Thyroid gland (tissue), 4 donors: Measurements from ENCODE around the gene KRT76.

ENCODE experiments used
- POLR2A ChIP-seq, 2 donors: fragments of 450-650 bp; IDR thresholded peaks; one replicate each; pipeline ENCODE4 v1.6.1; 2017; ENCODE audit warnings: antibody characterized with exemption in 2 of 2, mild to moderate bottlenecking in 2 of 2, moderate library complexity in 1 of 2
- TF ChIP-seq, protein P1 (sequence below), 6 experiments: fragments of 200-600 bp in 3 of 6; fragments of 450-650 bp in 3 of 6; sonication (generic) in 3 of 6; IDR thresholded peaks; one replicate each; pipeline ENCODE4 v1.5.1; 2016 to 2019; ENCODE audit warnings: antibody characterized with exemption in 6 of 6, mild to moderate bottlenecking in 2 of 6, inconsistent platforms in 1 of 6, moderate library complexity in 1 of 6

DNA sequence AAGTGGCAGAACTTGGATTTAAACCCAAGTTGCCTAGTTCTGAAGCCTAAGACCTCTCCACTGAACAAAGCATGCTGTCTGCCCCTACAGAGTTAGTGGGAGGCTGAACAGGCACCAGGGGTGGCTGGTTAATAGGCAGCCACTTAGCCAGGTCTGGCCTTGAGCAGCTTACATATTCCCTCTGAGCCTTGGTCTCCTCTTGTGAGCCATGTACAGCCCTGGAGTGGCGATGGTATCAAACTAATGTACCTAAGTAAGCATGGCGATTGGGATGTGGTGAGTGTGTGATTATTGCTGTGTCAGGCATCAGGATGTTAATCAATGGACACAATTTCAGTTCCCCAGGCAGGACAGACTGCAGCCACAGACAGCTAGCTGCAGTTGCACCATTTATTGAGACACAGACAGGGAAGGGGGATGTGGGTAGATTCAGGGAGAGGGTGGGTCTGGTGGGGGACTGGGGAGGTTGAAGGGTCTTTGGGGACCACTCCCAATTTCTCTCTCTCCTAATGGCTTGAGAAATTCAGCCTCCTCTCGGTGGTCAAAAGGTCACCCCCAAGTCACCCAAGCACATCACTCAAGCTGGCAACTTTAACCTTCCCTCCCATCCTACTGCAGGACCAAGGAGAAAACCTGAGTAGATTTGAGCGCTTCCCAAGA lies 44.1 kb upstream of the KRT76 start:
- TF ChIP-seq, protein P1, sequence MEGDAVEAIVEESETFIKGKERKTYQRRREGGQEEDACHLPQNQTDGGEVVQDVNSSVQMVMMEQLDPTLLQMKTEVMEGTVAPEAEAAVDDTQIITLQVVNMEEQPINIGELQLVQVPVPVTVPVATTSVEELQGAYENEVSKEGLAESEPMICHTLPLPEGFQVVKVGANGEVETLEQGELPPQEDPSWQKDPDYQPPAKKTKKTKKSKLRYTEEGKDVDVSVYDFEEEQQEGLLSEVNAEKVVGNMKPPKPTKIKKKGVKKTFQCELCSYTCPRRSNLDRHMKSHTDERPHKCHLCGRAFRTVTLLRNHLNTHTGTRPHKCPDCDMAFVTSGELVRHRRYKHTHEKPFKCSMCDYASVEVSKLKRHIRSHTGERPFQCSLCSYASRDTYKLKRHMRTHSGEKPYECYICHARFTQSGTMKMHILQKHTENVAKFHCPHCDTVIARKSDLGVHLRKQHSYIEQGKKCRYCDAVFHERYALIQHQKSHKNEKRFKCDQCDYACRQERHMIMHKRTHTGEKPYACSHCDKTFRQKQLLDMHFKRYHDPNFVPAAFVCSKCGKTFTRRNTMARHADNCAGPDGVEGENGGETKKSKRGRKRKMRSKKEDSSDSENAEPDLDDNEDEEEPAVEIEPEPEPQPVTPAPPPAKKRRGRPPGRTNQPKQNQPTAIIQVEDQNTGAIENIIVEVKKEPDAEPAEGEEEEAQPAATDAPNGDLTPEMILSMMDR (IDR thresholded peaks at IDR 0.05): no peak
- TF ChIP-seq POLR2A (IDR thresholded peaks at IDR 0.05): no peak
